ENCODE data around the gene SPEF2. TPM values are rescaled to one million over a fixed set of nuclear protein-coding genes. Genes with fewer than 3 reads are reported as not detected.
A peak's percentile ranks its signal among the peaks of the same experiment; 100 is the strongest.

Gene SPEF2
- polyA plus RNA-seq (2013, experiment 1 of 2): 1.2 TPM
- polyA plus RNA-seq (2013, experiment 2 of 2): 1.0 TPM

- Histone ChIP-seq H3K9me3 (ENCODE audit: insufficient read depth, low read depth, low read length) (no peaks in the 10 kb centered on the region), H3K4me3 (ENCODE audit: low read length) (peak within 1 kb of the TSS; percentile 83), H3K27me3 (ENCODE audit: insufficient read depth, low read length) (peaks cover 54% of the 10 kb centered on the region)
These were observed at the start of gene SPEF2 for GRCh38 chr5:35617435-35618303. Gene SPEF2, plus strand, starts transcription at chr5:35617863. Its CDS starts 135 bp downstream, at chr5:35617998.

GRCh38 chr5:35575578-35575977 is 42.1 kb upstream of the SPEF2 start:
- Histone ChIP-seq H3K4me1 (ENCODE audit: insufficient read depth, low read length) (no peaks in the 10 kb centered on the region), H3K27me3 (ENCODE audit: insufficient read depth, low read length) (no peaks in the 10 kb centered on the region), H3K9me3 (ENCODE audit: insufficient read depth, low read depth, low read length) (no peaks in the 10 kb centered on the region), H3K9ac (ENCODE audit: low read depth, low read length) (no peak overlapping the region), H3K4me3 (ENCODE audit: low read length) (no peak overlapping the region), H3K36me3 (ENCODE audit: insufficient read depth, low read length) (no peaks in the 10 kb centered on the region), H3K27ac (ENCODE audit: low read depth, low read length) (no peak overlapping the region)
- WGBS: 63% methylated on average over 1 of the region's 1 CpG

More at GRCh38 chr5:35617435-35618303, at the start of gene SPEF2:
- Histone ChIP-seq H3K36me3 (ENCODE audit: insufficient read depth, low read length) (no peaks in the 10 kb centered on the region), H3K9ac (ENCODE audit: low read depth, low read length) (peak within 1 kb of the TSS; percentile 34; the same call in 1 of the 2 replicates), H3K4me1 (ENCODE audit: insufficient read depth, low read length) (no peaks in the 10 kb centered on the region), H3K27ac (ENCODE audit: low read depth, low read length) (no peak within 1 kb of the TSS)
- WGBS: 3% methylated on average over 55 of the region's 55 CpGs

GRCh38 chr5:35587419-35587818 is 30.2 kb upstream of the SPEF2 start:
- Histone ChIP-seq H3K27me3 (ENCODE audit: insufficient read depth, low read length) (peaks cover 4% of the 10 kb centered on the region), H3K9ac (ENCODE audit: low read depth, low read length) (no peak overlapping the region), H3K36me3 (ENCODE audit: insufficient read depth, low read length) (no peaks in the 10 kb centered on the region), H3K4me1 (ENCODE audit: insufficient read depth, low read length) (no peaks in the 10 kb centered on the region), H3K9me3 (ENCODE audit: insufficient read depth, low read depth, low read length) (no peaks in the 10 kb centered on the region), H3K27ac (ENCODE audit: low read depth, low read length) (no peak overlapping the region), H3K4me3 (ENCODE audit: low read length) (no peak overlapping the region)
- 57% methylated on average over 1 of the region's 2 CpGs for WGBS

- WGBS: 86% methylated on average over 1 of the region's 1 CpG
- H3K36me3 ChIP-seq (ENCODE audit: insufficient read depth, low read length): no peaks in the 10 kb centered on the region
- no peak overlapping the region for H3K27ac ChIP-seq (ENCODE audit: low read depth, low read length)
- H3K27me3 ChIP-seq (ENCODE audit: insufficient read depth, low read length): peaks cover 4% of the 10 kb centered on the region
- no peaks in the 10 kb centered on the region for H3K4me1 ChIP-seq (ENCODE audit: insufficient read depth, low read length)
- H3K9me3 ChIP-seq (ENCODE audit: insufficient read depth, low read depth, low read length): no peaks in the 10 kb centered on the region
- no peak overlapping the region for H3K9ac ChIP-seq (ENCODE audit: low read depth, low read length)
- no peak overlapping the region for H3K4me3 ChIP-seq (ENCODE audit: low read length)
These were observed 24.3 kb upstream of the SPEF2 start for GRCh38 chr5:35593338-35593737.

- Histone ChIP-seq H3K4me3 (ENCODE audit: low read length) (no peak overlapping the region), H3K27me3 (ENCODE audit: insufficient read depth, low read length) (no peaks in the 10 kb centered on the region), H3K36me3 (ENCODE audit: insufficient read depth, low read length) (no peaks in the 10 kb centered on the region), H3K4me1 (ENCODE audit: insufficient read depth, low read length) (no peaks in the 10 kb centered on the region), H3K9me3 (ENCODE audit: insufficient read depth, low read depth, low read length) (no peaks in the 10 kb centered on the region), H3K27ac (ENCODE audit: low read depth, low read length) (no peak overlapping the region), H3K9ac (ENCODE audit: low read depth, low read length) (no peak overlapping the region)
- 87% methylated on average over 2 of the region's 2 CpGs for WGBS
These were observed 18.8 kb upstream of the SPEF2 start for GRCh38 chr5:35598707-35599370.

- no peak overlapping the region for H3K9ac ChIP-seq (ENCODE audit: low read depth, low read length)
- H3K27ac ChIP-seq (ENCODE audit: low read depth, low read length): no peak overlapping the region
- H3K9me3 ChIP-seq (ENCODE audit: insufficient read depth, low read depth, low read length): no peaks in the 10 kb centered on the region
- H3K4me3 ChIP-seq (ENCODE audit: low read length): no peak overlapping the region
- H3K27me3 ChIP-seq (ENCODE audit: insufficient read depth, low read length): no peaks in the 10 kb centered on the region
- H3K4me1 ChIP-seq (ENCODE audit: insufficient read depth, low read length): no peaks in the 10 kb centered on the region
- no peaks in the 10 kb centered on the region for H3K36me3 ChIP-seq (ENCODE audit: insufficient read depth, low read length)
These were observed 17.1 kb upstream of the SPEF2 start for GRCh38 chr5:35600591-35600990.

- 95% methylated on average over 5 of the region's 5 CpGs for WGBS
- Histone ChIP-seq H3K27ac (ENCODE audit: low read depth, low read length) (no peak overlapping the region), H3K4me3 (ENCODE audit: low read length) (no peak overlapping the region), H3K9me3 (ENCODE audit: insufficient read depth, low read depth, low read length) (no peaks in the 10 kb centered on the region), H3K27me3 (ENCODE audit: insufficient read depth, low read length) (peaks cover 4% of the 10 kb centered on the region; the same call in 1 of the 2 replicates), H3K4me1 (ENCODE audit: insufficient read depth, low read length) (no peaks in the 10 kb centered on the region), H3K36me3 (ENCODE audit: insufficient read depth, low read length) (no peaks in the 10 kb centered on the region), H3K9ac (ENCODE audit: low read depth, low read length) (no peak overlapping the region)
These were observed 8.5 kb upstream of the SPEF2 start for GRCh38 chr5:35608881-35609779.

GRCh38 chr5:35617060-35617434 is 616 bp upstream of the SPEF2 start:
- no peaks in the 10 kb centered on the region for H3K36me3 ChIP-seq (ENCODE audit: insufficient read depth, low read length)
- peak overlapping the region; percentile 83 for H3K4me3 ChIP-seq (ENCODE audit: low read length)
- H3K27me3 ChIP-seq (ENCODE audit: insufficient read depth, low read length): peaks cover 54% of the 10 kb centered on the region
- H3K9me3 ChIP-seq (ENCODE audit: insufficient read depth, low read depth, low read length): no peaks in the 10 kb centered on the region
- no peak overlapping the region for H3K9ac ChIP-seq (ENCODE audit: low read depth, low read length)
- H3K27ac ChIP-seq (ENCODE audit: low read depth, low read length): no peak overlapping the region
- 25% methylated on average over 2 of the region's 3 CpGs for WGBS
- no peaks in the 10 kb centered on the region for H3K4me1 ChIP-seq (ENCODE audit: insufficient read depth, low read length)

- peak overlapping the region; percentile 83 for H3K4me3 ChIP-seq (ENCODE audit: low read length)
- H3K27me3 ChIP-seq (ENCODE audit: insufficient read depth, low read length): peaks cover 53% of the 10 kb centered on the region
- H3K9ac ChIP-seq (ENCODE audit: low read depth, low read length): 0 out of 2 replicates have a peak overlapping the region, but pooled peaks have one; percentile 34
- H3K4me1 ChIP-seq (ENCODE audit: insufficient read depth, low read length): no peaks in the 10 kb centered on the region
- WGBS: 27% methylated on average over 4 of the region's 4 CpGs
- H3K9me3 ChIP-seq (ENCODE audit: insufficient read depth, low read depth, low read length): no peaks in the 10 kb centered on the region
- H3K27ac ChIP-seq (ENCODE audit: low read depth, low read length): no peak overlapping the region
- no peaks in the 10 kb centered on the region for H3K36me3 ChIP-seq (ENCODE audit: insufficient read depth, low read length)
These were observed 607 bp downstream of the SPEF2 start for GRCh38 chr5:35618304-35618636.

GRCh38 chr5:35618781-35619180 is 1.1 kb downstream of the SPEF2 start:
- H3K36me3 ChIP-seq (ENCODE audit: insufficient read depth, low read length): no peaks in the 10 kb centered on the region
- H3K9me3 ChIP-seq (ENCODE audit: insufficient read depth, low read depth, low read length): no peaks in the 10 kb centered on the region
- H3K27me3 ChIP-seq (ENCODE audit: insufficient read depth, low read length): peaks cover 53% of the 10 kb centered on the region
- H3K9ac ChIP-seq (ENCODE audit: low read depth, low read length): no peak overlapping the region
- H3K4me1 ChIP-seq (ENCODE audit: insufficient read depth, low read length): no peaks in the 10 kb centered on the region
- no peak overlapping the region for H3K4me3 ChIP-seq (ENCODE audit: low read length)
- H3K27ac ChIP-seq (ENCODE audit: low read depth, low read length): no peak overlapping the region
- 81% methylated on average over 2 of the region's 2 CpGs for WGBS

GRCh38 chr5:35622974-35623373 is 5.3 kb downstream of the SPEF2 start:
- Histone ChIP-seq H3K4me3 (ENCODE audit: low read length) (no peak overlapping the region), H3K27ac (ENCODE audit: low read depth, low read length) (no peak overlapping the region), H3K36me3 (ENCODE audit: insufficient read depth, low read length) (no peaks in the 10 kb centered on the region), H3K9ac (ENCODE audit: low read depth, low read length) (no peak overlapping the region), H3K9me3 (ENCODE audit: insufficient read depth, low read depth, low read length) (no peaks in the 10 kb centered on the region), H3K27me3 (ENCODE audit: insufficient read depth, low read length) (peaks cover 40% of the 10 kb centered on the region), H3K4me1 (ENCODE audit: insufficient read depth, low read length) (no peaks in the 10 kb centered on the region)
- 90% methylated on average over 3 of the region's 3 CpGs for WGBS
